T-helper 1 cell treated with Interleukin-12 subunit alpha and Interleukin-12 subunit beta and Interleukin-4 antibody, amounts not matched to agents 30 ng/mL and 1 ng/mL, for 36 hours (primary cell): ENCODE measurements around the gene HOXD9. TPM values are rescaled to one million over a fixed set of nuclear protein-coding genes. Genes with fewer than 3 reads are reported as not detected.

ENCODE experiments used
- intact Hi-C: fragments of 100-400 bp; cut with micrococcal nuclease; formaldehyde crosslinking; loops from one replicate; pipeline ENCODE4 v1.15.1; 2024
- total RNA-seq: library from RNA; stranded (reverse); gene quantifications from 2 replicates; pipeline ENCODE4 v1.2.3, GENCODE V29; 2022

Gene HOXD9
- total RNA-seq = not detected in 2 replicates

- intact Hi-C loops = no loop called here
Observed at GRCh38 chr2:176122683-176123410, at the start of gene HOXD9. TSS of gene HOXD9 (plus strand) at chr2:176122719. CDS start at chr2:176122769, 50 bp downstream.

- intact Hi-C loops = no loop called here
Observed at GRCh38 chr2:176072951-176073904, 49.3 kb upstream of the HOXD9 start.

- intact Hi-C loops = no loop called here
Observed at GRCh38 chr2:176074919-176075425, 47.5 kb upstream of the HOXD9 start.

GRCh38 chr2:176075481-176075880, 47.0 kb upstream of the HOXD9 start:
- intact Hi-C loops = no loop called here

GRCh38 chr2:176076063-176076462, 46.5 kb upstream of the HOXD9 start:
- intact Hi-C loops = no loop called here

GRCh38 chr2:176076796-176077195, 45.7 kb upstream of the HOXD9 start:
- intact Hi-C loops = no loop called here

GRCh38 chr2:176078541-176079284, 43.8 kb upstream of the HOXD9 start:
- intact Hi-C loops = loop anchor here (2.0 kb wide), 4 partner anchors 32 to 388 kb away; partner anchors contain the start of gene HOXD3

- intact Hi-C loops = loop anchor here (2.0 kb wide), 4 partner anchors 31 to 389 kb away; partner anchors contain the start of gene HOXD3
Observed at GRCh38 chr2:176079285-176079830, 43.2 kb upstream of the HOXD9 start.

- intact Hi-C loops = loop anchor here (2.0 kb wide), 4 partner anchors 31 to 389 kb away; partner anchors contain the start of gene HOXD3
Observed at GRCh38 chr2:176079831-176080539, 42.5 kb upstream of the HOXD9 start.

GRCh38 chr2:176080540-176081375, 41.8 kb upstream of the HOXD9 start:
- intact Hi-C loops = no loop called here

GRCh38 chr2:176081376-176081836, 41.1 kb upstream of the HOXD9 start:
- intact Hi-C loops = no loop called here

- intact Hi-C loops = loop anchor here (2.0 kb wide), 1 partner anchor 81 kb away; no protein-coding TSS in a partner anchor
Observed at GRCh38 chr2:176081837-176082524, 40.5 kb upstream of the HOXD9 start.

- intact Hi-C loops = loop anchor here (2.0 kb wide), 1 partner anchor 80 kb away; no protein-coding TSS in a partner anchor
Observed at GRCh38 chr2:176082525-176082823, 40.0 kb upstream of the HOXD9 start.

GRCh38 chr2:176082824-176083751, 39.4 kb upstream of the HOXD9 start:
- intact Hi-C loops = loop anchor here (2.0 kb wide), 1 partner anchor 80 kb away; no protein-coding TSS in a partner anchor

GRCh38 chr2:176083796-176084261, 38.7 kb upstream of the HOXD9 start, which contains the start of gene EVX2:
TSS of gene EVX2 (minus strand) at chr2:176083962. CDS start at chr2:176083776, 186 bp downstream.
- intact Hi-C loops = loop anchor here (1.0 to 2.0 kb wide), 2 partner anchors 47 to 79 kb away; no protein-coding TSS in a partner anchor

GRCh38 chr2:176084611-176085119, 37.9 kb upstream of the HOXD9 start:
- intact Hi-C loops = loop anchor here (1.0 kb wide), 1 partner anchor 47 kb away; no protein-coding TSS in a partner anchor
